ENCODE results near the gene HTT. TPM values are rescaled to one million over a fixed set of nuclear protein-coding genes. Genes with fewer than 3 reads are reported as not detected.

HTT gene
- total and polyA plus RNA-seq, 9 of the 15 experiments (the other 6 are each of a cell fraction or from before 2014, with no cell fraction given): 0.66 to 31.6 (median 14.7) TPM

GRCh38 chr4:3074846-3075651, 568 bp downstream of the HTT start (continued):
- TF ChIP-seq ZNF740 (CRISPR knock-in tag; IDR thresholded peaks at IDR 0.05) (0 out of 2 replicates have a peak, but pooled peaks have one; percentile 10), ZNF740 (tag; IDR thresholded peaks at IDR 0.05) (no peak), MEIS2 (IDR thresholded peaks at IDR 0.05; ENCODE audit: partially characterized antibody) (no peak), SFPQ (IDR thresholded peaks at IDR 0.05; ENCODE audit: low read depth, low read length) (no peak), ZNF12 (CRISPR knock-in tag; IDR thresholded peaks at IDR 0.05) (no peak), PPARD (CRISPR knock-in tag; IDR thresholded peaks at IDR 0.05) (no peak), ZNF384 (IDR thresholded peaks at IDR 0.05; ENCODE audit: low read depth, low read length) (no peak), PHB (CRISPR knock-in tag; IDR thresholded peaks at IDR 0.05) (no peak), KAT2B (IDR thresholded peaks at IDR 0.05; ENCODE audit: low read depth, low read length) (no peak), NR2F6 (CRISPR knock-in tag; IDR thresholded peaks at IDR 0.05) (no peak), RBM34 (IDR thresholded peaks at IDR 0.05; ENCODE audit: borderline replicate concordance, insufficient read depth, low read length) (no peak), KLF1 (tag; IDR thresholded peaks at IDR 0.05) (no peak), ZNF75A (CRISPR knock-in tag; IDR thresholded peaks at IDR 0.05) (no peak), HMBOX1 (IDR thresholded peaks at IDR 0.05) (no peak), ZBTB9 (CRISPR knock-in tag; IDR thresholded peaks at IDR 0.05) (no peak)
- TF ChIP-seq, protein P1, sequence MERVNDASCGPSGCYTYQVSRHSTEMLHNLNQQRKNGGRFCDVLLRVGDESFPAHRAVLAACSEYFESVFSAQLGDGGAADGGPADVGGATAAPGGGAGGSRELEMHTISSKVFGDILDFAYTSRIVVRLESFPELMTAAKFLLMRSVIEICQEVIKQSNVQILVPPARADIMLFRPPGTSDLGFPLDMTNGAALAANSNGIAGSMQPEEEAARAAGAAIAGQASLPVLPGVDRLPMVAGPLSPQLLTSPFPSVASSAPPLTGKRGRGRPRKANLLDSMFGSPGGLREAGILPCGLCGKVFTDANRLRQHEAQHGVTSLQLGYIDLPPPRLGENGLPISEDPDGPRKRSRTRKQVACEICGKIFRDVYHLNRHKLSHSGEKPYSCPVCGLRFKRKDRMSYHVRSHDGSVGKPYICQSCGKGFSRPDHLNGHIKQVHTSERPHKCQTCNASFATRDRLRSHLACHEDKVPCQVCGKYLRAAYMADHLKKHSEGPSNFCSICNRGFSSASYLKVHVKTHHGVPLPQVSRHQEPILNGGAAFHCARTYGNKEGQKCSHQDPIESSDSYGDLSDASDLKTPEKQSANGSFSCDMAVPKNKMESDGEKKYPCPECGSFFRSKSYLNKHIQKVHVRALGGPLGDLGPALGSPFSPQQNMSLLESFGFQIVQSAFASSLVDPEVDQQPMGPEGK (CRISPR knock-in tag; IDR thresholded peaks at IDR 0.05; ENCODE audit: borderline replicate concordance): no peak
- TF ChIP-seq, protein P2, sequence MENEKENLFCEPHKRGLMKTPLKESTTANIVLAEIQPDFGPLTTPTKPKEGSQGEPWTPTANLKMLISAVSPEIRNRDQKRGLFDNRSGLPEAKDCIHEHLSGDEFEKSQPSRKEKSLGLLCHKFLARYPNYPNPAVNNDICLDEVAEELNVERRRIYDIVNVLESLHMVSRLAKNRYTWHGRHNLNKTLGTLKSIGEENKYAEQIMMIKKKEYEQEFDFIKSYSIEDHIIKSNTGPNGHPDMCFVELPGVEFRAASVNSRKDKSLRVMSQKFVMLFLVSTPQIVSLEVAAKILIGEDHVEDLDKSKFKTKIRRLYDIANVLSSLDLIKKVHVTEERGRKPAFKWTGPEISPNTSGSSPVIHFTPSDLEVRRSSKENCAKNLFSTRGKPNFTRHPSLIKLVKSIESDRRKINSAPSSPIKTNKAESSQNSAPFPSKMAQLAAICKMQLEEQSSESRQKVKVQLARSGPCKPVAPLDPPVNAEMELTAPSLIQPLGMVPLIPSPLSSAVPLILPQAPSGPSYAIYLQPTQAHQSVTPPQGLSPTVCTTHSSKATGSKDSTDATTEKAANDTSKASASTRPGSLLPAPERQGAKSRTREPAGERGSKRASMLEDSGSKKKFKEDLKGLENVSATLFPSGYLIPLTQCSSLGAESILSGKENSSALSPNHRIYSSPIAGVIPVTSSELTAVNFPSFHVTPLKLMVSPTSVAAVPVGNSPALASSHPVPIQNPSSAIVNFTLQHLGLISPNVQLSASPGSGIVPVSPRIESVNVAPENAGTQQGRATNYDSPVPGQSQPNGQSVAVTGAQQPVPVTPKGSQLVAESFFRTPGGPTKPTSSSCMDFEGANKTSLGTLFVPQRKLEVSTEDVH (IDR thresholded peaks at IDR 0.05; ENCODE audit: low read depth, partially characterized antibody): no peak
